Pancreas (tissue), 10 donors: Measurements from ENCODE around the gene ZSCAN5C. TPM values are rescaled to one million over a fixed set of nuclear protein-coding genes. Genes with fewer than 3 reads are reported as not detected.
A peak's percentile ranks its signal among the peaks of the same experiment; 100 is the strongest.
"Not testable (repeated sequence)": the region's sequence is repeated elsewhere in the genome, so short reads cannot be mapped to it uniquely, and the experiment has no call there.

Experiments used
- ATAC-seq, 4 donors: fragments of 200-7000 bp; cut with Tn5 transposase; one replicate each; pipeline versions ENCODE4 v1.8.0 to v1.9.1; 2020; ENCODE audit warnings: mild to moderate bottlenecking in 4 of 4, moderate library complexity in 4 of 4
- DNase-seq, 6 donors: peaks; one replicate each; pipeline ENCODE4 v3.0.0-alpha.2; 2020
- FAIRE-seq: peaks from 2 replicates; lab custom pipeline; 2012; peaks lifted over from hg19 to GRCh38; lab: Jason Lieb, UNC
- H3K27ac ChIP-seq, 4 donors: fragments of 200-600 bp; sonication (generic); 1 replicate in 3 of 4; 2 replicates in 1 of 4; pipeline versions ENCODE4 v1.5.0 to v1.8.0; 2020
- H3K27me3 ChIP-seq, 4 donors: fragments of 200-600 bp; one replicate each; pipeline ENCODE4 v1.8.0; 2021
- H3K36me3 ChIP-seq, 3 donors: fragments of 200-600 bp; sonication (generic) in 1 of 3; one replicate each; pipeline versions ENCODE4 v1.5.0 to v1.8.0; 2020 to 2021
- H3K4me1 ChIP-seq, 3 donors: fragments of 200-600 bp; one replicate each; pipeline ENCODE4 v1.8.0; 2021
- H3K4me3 ChIP-seq, 4 donors: fragments of 200-600 bp; sonication (generic) in 2 of 4; one replicate each; pipeline versions ENCODE4 v1.5.0 to v1.8.0; 2020 to 2021
- H3K9me3 ChIP-seq, 4 donors: fragments of 200-600 bp; one replicate each; pipeline ENCODE4 v1.8.0; 2021
- WGBS, 2 donors: extraction: QIAGEN DNeasy Blood & Tissue Kit; methylation state at CpG; one replicate each; pipeline ENCODE4 v1.1.7; 2013; 5-methylcytosine and 5-hydroxymethylcytosine counted together
- intact Hi-C, 3 donors: fragments of 100-400 bp; cut with DNase I; formaldehyde crosslinking; loops; one replicate each; pipeline versions ENCODE4 v1.11.1 to v1.14.2; 2022
- polyA plus RNA-seq, 2 donors: library from polyadenylated mRNA; stranded (reverse); fragments of 200-250 nt; gene quantifications; one replicate each; pipeline ENCODE4 v1.2.3, GENCODE V29; 2013
- total RNA-seq, 6 donors: library from RNA; stranded (reverse); fragmentation: NEBNext Ultra II Directional in 4 of 6; extraction: Animal tissue kit (Norgen Biotek cat#: 25700) in 4 of 6; gene quantifications; one replicate each; pipeline versions ENCODE4 v1.2.1 to v1.2.4, GENCODE V29; 2021 to 2023
- TF ChIP-seq, protein P1 (sequence below), 4 donors: fragments of 200-600 bp; sonication (generic) in 3 of 4; IDR thresholded peaks; one replicate each; pipeline versions ENCODE4 v1.5.0 to v1.8.0; 2021; ENCODE audit warnings: antibody characterized with exemption in 4 of 4
- donor health status: healthy with polysubstance abuse.
- donor health status: DM: no; HTN: no; CAD: no; lungs with moderate emphysema.
- donor health status: DM: no; HTN: no; CAD: no.
- donor health status: control.
- donor health status: control.
- donor health status: Bipolar disorder and iron deficiency.
- donor health status: DM: yes; HTN: yes; CAD: no.
- donor health status: DM: no; HTN: no; CAD: no.
- donor health status: DM: no; HTN: no; CAD: no.
- donor health status: DM: yes; HTN: yes; CAD: no.

Gene ZSCAN5C
- total and polyA plus RNA-seq, 8 donors: not detected

DNA sequence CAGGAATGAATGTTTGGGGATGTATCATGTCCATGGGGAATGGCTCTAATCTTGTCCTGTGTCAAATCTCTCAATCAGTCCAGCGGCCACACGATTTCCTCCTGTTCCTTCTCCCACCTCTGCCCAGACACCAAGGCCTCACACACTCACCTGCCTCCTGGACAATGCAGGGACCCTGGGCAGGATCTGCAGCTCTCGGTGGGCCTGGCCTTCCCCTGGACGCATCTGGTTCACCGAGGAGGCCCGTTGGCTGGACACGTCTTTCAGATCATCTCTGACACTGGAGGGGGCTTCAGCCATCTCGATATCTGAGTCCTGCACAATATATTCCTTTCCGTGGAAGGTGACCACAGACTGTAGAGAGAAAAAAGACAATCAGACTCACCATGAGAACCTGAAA is 21.4 kb downstream of the ZSCAN5C start:
- DNase-seq (no peak), FAIRE-seq (no peak), ATAC-seq (no peak)
- H3K36me3 ChIP-seq: no peaks in the 10 kb centered on the region
- intact Hi-C loops: no loop called here
- H3K9me3 ChIP-seq: no peaks in the 10 kb centered on the region
- H3K27me3 ChIP-seq: no peaks in the 10 kb centered on the region
- no peak overlapping the region for H3K4me3 ChIP-seq
- no peaks in the 10 kb centered on the region for H3K4me1 ChIP-seq
- no peak overlapping the region for H3K27ac ChIP-seq
- TF ChIP-seq, protein P1, sequence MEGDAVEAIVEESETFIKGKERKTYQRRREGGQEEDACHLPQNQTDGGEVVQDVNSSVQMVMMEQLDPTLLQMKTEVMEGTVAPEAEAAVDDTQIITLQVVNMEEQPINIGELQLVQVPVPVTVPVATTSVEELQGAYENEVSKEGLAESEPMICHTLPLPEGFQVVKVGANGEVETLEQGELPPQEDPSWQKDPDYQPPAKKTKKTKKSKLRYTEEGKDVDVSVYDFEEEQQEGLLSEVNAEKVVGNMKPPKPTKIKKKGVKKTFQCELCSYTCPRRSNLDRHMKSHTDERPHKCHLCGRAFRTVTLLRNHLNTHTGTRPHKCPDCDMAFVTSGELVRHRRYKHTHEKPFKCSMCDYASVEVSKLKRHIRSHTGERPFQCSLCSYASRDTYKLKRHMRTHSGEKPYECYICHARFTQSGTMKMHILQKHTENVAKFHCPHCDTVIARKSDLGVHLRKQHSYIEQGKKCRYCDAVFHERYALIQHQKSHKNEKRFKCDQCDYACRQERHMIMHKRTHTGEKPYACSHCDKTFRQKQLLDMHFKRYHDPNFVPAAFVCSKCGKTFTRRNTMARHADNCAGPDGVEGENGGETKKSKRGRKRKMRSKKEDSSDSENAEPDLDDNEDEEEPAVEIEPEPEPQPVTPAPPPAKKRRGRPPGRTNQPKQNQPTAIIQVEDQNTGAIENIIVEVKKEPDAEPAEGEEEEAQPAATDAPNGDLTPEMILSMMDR (IDR thresholded peaks at IDR 0.05): no peak
- 77 to 81% methylated on average over 9 of the region's 9 CpGs for WGBS, 2 donors

DNA sequence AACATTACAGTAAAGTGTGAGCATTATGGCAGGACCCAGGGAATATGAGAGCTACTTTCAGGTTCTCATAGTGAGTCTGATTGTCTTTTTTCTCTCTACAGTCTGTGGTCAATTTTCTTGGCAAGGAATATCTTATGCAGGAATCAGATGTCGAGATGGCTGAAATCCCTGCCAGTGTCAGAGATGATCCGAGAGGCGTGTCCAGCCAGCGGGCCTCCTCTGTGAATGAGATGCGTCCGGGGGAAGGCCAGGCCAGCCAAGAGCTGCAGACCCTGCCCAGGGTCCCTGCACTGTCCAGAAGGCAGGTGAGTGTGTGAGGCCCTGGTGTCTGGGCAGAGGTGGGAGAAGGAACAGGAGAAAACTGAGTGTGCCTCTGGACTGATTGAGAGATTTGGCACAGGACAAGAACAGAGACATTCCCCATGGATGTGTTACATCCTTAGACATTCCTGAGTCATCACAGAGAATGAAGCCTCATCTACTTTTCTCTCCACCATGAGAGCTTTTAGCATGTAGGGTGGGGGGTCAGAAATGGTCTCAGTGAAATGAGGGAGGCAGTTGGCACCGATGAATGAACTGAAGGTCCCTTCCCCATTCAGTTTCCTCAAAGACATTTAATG is 43.2 kb downstream of the ZSCAN5C start:
- TF ChIP-seq, protein P1 (IDR thresholded peaks at IDR 0.05): no peak
- H3K27ac ChIP-seq: no peak overlapping the region
- WGBS, 2 donors: 86 to 93% methylated on average over 7 of the region's 7 CpGs
- no peaks in the 10 kb centered on the region for H3K27me3 ChIP-seq
- ATAC-seq (no peak), FAIRE-seq (no peak), DNase-seq (no peak)
- intact Hi-C loops: no loop called here
- no peaks in the 10 kb centered on the region for H3K36me3 ChIP-seq
- no peaks in the 10 kb centered on the region for H3K4me1 ChIP-seq
- no peak overlapping the region for H3K4me3 ChIP-seq
- no peaks in the 10 kb centered on the region for H3K9me3 ChIP-seq

DNA sequence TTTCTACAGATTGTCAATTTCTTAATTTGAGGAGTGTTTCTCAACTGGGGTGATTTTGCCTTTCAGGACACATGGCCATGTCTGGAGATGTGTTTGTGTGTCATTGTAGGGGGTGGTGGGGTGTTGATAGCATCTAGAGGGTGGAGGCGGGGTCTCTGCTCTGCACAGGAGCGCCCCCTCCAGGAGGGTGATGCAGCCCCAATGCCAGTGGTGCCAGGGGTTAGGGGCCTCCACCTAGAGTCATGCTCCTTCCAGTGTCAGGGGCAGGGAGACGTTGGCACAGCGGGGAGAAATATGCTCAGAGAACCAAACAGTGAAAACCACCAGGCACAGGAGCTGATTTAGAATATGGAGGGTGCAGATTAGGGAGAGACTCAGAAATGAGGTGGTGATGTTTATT is 43.7 kb downstream of the ZSCAN5C start:
- H3K9me3 ChIP-seq, H3K27ac ChIP-seq, H3K36me3 ChIP-seq, DNase-seq, H3K4me3 ChIP-seq, H3K4me1 ChIP-seq, H3K27me3 ChIP-seq, FAIRE-seq, intact Hi-C loops, ATAC-seq: not testable (repeated sequence)
- WGBS, 2 donors: 74 to 88% methylated on average over 3 to 4 of the region's 4 CpGs

DNA sequence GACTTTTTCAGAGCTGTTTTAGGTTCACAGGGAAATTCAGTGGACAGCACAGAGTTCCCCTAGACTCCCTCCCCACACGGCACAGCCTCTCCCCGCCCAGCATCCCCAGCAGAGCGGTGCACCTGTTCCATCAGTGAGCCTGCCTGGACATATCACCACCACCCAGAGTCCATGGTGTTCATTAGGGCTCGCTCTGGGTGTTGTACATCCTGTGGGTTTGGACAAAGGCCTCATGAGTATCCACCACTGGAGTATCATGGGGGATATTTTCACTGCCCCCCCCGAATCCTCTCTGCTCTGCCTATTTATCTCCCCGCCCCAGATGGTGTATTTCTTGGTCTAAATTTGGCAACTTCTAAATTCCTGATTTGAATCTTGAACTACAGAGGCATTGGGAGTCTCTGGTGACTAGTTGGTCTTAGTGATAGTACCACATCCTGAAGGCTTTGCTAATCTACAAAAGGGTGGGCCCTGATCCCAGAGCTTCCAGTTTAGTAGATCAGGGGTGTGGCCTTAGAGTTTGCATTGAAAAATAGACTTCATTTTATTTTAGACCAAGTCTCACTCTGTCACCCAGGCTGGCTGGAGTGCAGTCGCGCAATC is 46.8 kb downstream of the ZSCAN5C start:
- H3K4me3 ChIP-seq, DNase-seq, ATAC-seq, intact Hi-C loops, H3K27ac ChIP-seq, H3K9me3 ChIP-seq, H3K4me1 ChIP-seq, FAIRE-seq, H3K27me3 ChIP-seq, H3K36me3 ChIP-seq: not testable (repeated sequence)
- 95 to 97% methylated on average over 8 of the region's 8 CpGs for WGBS, 2 donors

DNA sequence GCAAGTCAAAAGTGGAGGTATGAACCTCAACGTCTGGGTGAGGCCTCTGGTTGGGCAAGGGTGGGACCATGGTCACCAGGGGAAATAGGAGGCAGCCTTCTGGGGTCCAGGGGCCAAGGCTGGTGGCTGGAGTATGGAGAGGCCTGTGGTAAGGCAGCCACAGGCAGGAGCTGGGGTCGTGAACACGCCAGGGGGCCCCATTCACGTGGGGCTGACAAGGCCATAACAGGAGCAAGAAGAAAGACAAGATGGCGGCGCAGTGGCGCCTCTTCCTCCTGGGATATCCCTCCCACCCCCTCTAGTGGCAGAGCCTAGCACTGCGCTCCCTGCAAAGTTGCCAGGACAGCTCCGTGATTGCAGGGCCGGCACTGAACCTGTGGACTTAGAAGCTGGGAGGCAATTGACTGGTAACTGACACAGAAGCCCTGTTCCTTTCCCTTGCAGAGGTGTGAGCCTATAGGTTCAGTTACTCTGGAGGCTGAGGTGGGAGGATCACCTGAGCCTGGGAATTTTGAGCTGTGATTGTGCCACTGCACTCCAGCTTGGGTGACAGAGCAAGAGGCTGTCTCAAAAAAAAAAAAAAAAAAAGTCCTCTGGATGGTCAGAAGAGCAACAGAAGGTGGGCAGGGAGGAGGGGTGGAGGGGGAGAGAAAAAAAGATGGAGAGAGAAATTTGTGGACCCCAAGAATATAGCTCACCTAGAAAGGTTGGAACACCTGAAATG is 50.8 kb downstream of the ZSCAN5C start:
- Histone ChIP-seq H3K27me3 (no peaks in the 10 kb centered on the region), H3K4me1 (no peaks in the 10 kb centered on the region), H3K4me3 (no peak overlapping the region), H3K9me3 (no peaks in the 10 kb centered on the region), H3K36me3 (no peaks in the 10 kb centered on the region), H3K27ac (no peak overlapping the region)
- ATAC-seq: peak; percentile 87 to 99 (median 96)
- peak; percentile 65 to 92 (median 82) for DNase-seq
- intact Hi-C loops: loop anchor here in 1 of 3 donors (10.0 kb wide), 1 partner anchor 178 kb away; no protein-coding TSS in a partner anchor
- TF ChIP-seq, protein P1 (IDR thresholded peaks at IDR 0.05): peak; percentile 72 to 87 (median 75)
- 33 to 41% methylated on average over 10 of the region's 10 CpGs for WGBS, 2 donors
- FAIRE-seq: no peak
